GM21447 (cell line): ENCODE results near the gene NALCN.

Experiments
- ATAC-seq: cut with Tn5 transposase; IDR thresholded peaks from one replicate; pipeline ENCODE4 v1.9.1; 2021; ENCODE audit not compliant: unreplicated experiment

The NALCN gene

DNA sequence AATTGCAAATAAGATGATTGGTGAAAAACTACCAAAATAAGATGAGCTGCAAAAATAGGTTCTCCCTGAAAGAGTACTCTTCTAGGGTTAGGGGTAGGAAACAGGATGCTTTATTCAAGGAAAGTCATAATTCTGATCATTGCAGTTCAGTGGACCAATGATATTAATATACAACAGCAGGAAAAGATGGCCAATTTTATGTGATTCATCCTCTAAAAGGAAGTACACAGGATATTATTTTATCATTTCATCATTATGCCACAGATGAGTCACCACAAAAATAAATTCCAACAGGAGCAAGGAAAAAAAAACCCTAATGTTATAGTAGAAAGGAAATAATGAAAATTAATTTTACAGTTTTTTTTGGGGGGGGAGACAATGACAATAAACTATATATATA is 205.0 kb downstream of the NALCN start:
- ATAC-seq, result no peak

GRCh38 chr13:101210774-101211173 is 205.5 kb downstream of the NALCN start:
- ATAC-seq, result no peak

DNA sequence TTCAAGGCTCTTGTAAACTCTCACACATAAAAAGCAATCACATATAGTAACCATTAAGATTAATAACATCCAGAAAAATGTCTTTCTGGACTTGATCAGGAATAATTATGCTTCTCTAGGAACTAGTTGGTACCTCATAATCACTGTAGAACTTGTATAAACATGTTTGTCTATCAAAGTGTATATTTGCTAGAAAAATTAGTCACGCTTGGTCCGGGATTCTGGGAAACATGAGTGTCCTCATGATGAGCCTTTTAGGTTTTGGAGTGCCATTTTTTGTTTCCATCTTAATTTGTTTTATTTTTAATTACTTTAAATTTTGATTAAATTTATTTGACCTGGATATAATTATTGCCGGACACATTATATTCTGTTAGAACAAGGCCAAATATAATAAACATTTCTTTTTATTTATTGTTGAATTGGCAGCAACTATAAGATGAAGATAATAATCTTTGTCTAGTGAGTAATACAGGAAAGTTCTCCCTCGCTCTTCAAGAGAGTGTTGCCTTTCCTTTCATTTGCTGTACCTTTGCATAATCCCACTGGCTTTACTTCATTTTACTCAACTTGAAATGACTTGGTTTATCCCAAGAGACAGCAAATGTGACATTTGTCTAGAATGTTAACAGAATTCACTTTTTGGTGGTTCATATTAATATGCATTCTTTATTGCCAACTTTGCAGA is 207.0 kb downstream of the NALCN start:
- ATAC-seq, result no peak

DNA sequence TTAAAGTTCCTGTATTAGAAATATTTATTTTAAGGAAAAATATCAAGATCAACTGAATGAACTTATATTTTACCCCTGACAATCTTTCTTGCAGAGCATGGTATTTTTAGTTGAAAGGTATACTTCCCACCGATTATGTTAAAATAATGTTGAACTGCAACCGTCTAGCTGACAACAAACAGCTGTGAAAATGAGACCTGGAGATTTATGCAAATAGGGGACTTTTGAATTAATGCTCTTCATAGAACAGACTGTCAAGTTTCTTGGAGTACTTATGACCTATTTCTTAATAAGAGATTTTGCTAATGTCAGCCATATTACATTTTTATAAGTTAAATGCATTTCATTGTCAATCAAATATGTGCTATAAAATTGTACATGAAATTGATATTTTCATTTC is 210.9 kb downstream of the NALCN start:
- ATAC-seq, result no peak

DNA sequence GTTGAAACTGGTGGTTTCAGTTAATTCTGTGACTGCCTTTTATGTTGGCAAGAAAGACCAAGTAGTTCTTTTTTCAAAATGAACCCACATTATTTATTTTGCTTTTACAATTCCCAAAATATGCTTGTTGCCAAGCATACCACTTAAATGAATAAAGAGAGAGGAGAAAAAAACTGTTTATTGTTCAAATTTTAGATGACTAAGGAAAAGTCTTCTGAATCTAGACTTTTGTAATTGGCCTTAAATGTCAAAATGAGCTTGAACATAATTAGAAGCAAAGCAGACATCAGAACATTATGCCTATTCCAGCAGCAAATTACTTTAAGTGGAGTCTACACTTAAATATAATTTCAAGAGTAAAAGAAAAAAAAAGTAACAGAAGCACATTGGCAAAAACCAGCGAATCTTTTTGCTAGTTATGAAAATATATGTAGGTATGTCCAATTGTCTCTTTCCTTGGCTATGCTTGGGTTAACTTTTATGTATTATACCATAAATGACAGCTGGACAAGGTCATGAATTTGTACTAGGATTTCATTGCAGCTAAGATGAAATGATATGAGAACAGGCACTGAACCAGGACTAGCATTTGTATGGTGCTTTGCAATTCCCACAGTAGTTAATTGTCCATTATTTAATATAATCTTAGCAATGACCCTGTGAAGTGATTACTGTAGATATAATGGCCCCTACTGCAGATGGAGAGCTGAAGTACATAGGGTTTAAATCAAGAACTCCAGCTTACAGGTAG is 211.9 kb downstream of the NALCN start:
- no peak for ATAC-seq

GRCh38 chr13:101202590-101202989 is 213.7 kb downstream of the NALCN start:
- no peak for ATAC-seq

GRCh38 chr13:101190976-101191375 is 225.3 kb downstream of the NALCN start:
- no peak for ATAC-seq

DNA sequence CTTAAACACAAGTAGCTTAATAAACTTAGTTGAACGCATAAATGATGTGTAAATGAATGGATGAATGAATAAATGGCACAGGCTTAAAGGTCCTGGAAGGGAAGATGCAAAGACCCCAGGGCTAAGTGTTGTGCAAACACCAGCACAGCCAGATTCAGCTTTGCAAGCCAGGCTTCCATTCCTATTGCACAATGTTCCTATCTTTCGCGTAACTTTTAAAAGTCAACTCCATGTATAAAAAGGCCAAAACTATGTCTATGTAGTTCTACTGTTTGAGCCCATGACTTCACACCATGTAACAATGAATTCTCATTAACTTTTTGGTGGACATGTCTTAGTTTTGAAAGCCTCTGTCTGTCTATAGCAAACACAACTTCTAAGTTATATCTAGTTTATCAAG is 226.0 kb downstream of the NALCN start:
- no peak for ATAC-seq

GRCh38 chr13:101185606-101186005 is 230.7 kb downstream of the NALCN start:
- no peak for ATAC-seq

- ATAC-seq, result no peak
Observed at GRCh38 chr13:101181076-101181685, 235.1 kb downstream of the NALCN start.

DNA sequence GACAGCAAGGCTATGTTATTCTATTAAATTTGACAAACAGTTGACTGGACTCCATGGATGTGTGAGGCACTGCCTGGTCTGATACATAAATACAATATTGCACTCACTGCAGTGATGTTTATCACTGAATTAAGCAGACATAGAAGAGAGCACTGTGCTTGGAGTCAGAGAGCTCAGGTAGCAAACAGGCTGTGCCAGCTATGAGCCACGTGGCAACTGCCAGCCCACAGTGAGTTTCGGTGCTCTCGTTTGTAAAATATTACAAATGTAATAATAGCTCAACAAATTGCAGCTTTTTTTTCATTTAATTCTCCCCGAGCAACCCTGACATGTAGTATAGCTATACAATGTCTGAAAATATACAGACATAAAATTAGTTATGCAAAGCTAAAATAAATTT is 237.3 kb downstream of the NALCN start:
- ATAC-seq, result no peak

DNA sequence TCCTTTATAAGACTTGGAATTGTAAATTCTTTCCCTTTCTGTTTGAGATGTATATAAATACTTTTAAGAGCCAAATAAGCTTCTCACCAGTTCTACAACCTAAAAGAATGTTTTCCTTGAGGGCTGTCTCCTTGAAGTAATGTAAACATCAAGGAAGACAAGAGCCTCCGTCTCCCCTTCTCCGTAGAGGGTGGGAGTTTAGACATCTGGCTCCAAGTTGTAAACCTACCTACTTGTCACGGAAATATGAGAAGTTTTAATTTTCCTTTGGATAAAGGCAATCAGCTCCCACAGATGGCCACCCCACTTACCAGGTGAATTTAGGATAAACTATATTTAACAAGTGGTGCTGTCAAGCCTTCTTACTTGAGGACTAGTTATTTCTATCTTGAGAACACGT is 237.9 kb downstream of the NALCN start:
- ATAC-seq, result no peak

DNA sequence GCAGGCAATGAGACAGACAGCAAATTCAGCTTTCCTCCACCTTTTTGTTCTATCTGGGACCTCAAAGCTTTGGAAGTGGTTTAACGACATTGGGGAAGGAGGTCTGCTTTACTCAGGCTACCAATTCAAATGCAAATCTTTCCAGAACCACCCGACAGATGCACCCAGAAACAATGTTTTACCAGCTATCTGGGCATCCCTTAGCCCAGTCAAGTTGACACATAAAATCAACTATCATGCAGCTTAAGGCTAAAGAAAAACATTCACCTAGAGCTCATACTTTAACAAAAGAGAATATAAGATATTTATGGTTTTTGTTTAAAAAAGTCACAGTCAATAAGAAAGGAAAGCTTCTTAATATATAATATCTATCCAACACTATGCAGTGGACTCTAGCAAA is 246.0 kb downstream of the NALCN start:
- no peak for ATAC-seq

DNA sequence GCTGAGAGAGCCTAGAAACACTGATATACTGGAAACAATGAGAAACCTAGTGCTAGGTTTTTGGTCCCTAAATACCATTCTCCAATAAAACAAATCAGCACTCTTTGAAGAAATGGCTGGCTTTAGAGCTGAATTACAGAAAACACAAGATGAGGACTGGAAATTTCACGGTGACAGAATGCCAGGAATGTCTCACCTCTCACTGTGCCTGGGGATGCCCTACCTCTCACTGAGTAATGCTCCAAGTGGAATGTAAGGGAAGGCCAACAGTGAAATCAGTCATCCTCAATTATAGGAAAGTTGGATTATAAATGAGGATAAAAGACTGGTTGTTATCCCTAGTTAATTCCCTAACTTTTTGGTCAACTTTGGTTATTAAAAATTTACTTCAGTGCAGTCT is 259.0 kb downstream of the NALCN start:
- ATAC-seq, result no peak

DNA sequence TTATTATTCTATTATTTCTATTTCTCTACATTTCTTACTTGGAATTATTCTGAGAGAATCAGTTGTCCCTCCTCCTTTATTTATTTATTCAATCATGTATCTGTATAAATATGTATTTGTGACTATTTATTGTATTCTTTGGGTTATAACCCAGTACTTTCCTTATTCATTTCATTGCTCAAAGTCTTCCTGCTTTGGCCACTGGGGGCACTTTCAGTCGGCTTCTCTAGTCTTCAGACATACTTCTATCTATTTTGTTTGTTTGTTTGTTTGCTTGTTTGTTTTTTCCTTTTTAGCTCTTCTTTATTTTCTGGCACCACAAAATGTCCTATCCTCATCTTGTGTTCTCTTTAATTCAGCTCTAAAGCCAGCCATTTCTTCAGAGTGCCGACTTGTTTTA is 260.4 kb downstream of the NALCN start:
- no peak for ATAC-seq

DNA sequence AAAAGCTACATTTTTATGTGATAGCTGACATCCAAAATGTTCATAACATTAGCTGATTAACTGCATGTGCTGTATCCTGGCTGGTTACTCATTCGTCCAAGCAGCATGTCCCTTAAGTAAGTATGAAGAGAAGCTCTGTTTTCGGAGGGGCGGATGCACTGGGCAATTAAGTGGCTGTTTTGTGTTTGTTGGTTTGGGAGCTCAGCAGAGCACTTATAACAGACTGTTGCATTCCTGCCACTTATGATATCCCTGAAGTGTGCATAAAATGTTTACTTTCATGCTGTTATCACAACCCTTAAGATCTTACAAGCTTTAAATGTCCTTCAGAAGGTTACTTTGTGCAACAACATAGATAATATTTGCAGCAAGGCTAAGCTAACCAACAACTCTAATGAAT is 264.1 kb downstream of the NALCN start:
- ATAC-seq, result no peak

GRCh38 chr13:101150998-101151397 is 265.3 kb downstream of the NALCN start:
- no peak for ATAC-seq

- ATAC-seq, result no peak
Observed at GRCh38 chr13:101149735-101150384, 266.4 kb downstream of the NALCN start.

GRCh38 chr13:101146101-101146898 is 270.0 kb downstream of the NALCN start:
- no peak for ATAC-seq

- peak; percentile 86 for ATAC-seq
Observed at GRCh38 chr13:101144808-101145419, 271.4 kb downstream of the NALCN start.

- no peak for ATAC-seq
Observed at GRCh38 chr13:101140936-101141335, 275.4 kb downstream of the NALCN start.
